Measurements from ENCODE around the gene TCHHL1.
A peak's percentile ranks its signal among the peaks of the same experiment; 100 is the strongest.
"Not testable (repeated sequence)": the region's sequence is repeated elsewhere in the genome, so short reads cannot be mapped to it uniquely, and the experiment has no call there.

Gene TCHHL1

GRCh38 chr1:152086760-152087159 lies 2.1 kb downstream of the TCHHL1 start:
- DNase-seq (ENCODE audit: low read depth, low spot score), result no peak

- DNase-seq (ENCODE audit: low read depth, low spot score), result no peak
These were observed 4.0 kb downstream of the TCHHL1 start for GRCh38 chr1:152084853-152085252.

DNA sequence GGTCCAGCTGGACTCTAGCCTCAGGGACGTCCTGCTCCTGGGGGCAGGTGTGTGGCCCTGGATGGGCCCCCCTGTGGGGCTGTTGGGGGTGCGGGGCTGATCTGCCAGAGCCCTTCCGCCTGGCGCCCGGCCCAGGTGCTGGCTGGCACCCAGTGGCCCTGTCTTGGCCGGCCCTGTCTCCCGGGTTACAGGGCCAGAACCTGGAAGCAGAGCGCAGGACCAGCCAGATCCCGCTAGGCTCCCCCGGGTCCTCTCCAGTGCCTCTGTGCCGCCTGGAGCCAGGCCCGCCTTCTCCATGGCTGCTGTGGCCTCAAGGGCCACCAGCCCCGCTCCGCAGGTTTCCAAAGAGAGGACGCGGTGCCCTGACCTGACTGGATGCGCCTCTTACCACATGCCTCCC lies 7.8 kb downstream of the TCHHL1 start:
- not testable (repeated sequence) for DNase-seq (ENCODE audit: low read depth, low spot score)

DNA sequence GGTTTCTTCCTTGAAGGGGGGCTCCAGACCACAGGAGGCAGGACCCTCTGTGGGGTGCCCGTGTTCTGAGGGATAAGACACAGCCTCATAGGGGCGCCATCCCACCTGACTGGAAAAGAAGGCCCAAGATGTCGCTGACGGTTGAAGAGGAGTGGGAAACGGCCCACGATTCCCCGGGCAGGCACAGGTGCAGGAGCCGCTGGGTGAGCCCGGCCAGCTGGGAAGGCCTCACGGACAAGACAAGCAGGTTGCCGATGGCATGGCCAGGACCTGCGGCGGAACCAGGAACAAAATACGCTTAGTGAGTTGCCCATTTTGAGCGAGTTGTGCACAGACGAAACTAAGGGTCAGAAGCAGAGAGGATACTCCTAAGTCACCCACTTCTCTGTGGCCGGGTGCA lies 8.4 kb downstream of the TCHHL1 start:
- DNase-seq (ENCODE audit: low read depth, low spot score), result not testable (repeated sequence)

DNA sequence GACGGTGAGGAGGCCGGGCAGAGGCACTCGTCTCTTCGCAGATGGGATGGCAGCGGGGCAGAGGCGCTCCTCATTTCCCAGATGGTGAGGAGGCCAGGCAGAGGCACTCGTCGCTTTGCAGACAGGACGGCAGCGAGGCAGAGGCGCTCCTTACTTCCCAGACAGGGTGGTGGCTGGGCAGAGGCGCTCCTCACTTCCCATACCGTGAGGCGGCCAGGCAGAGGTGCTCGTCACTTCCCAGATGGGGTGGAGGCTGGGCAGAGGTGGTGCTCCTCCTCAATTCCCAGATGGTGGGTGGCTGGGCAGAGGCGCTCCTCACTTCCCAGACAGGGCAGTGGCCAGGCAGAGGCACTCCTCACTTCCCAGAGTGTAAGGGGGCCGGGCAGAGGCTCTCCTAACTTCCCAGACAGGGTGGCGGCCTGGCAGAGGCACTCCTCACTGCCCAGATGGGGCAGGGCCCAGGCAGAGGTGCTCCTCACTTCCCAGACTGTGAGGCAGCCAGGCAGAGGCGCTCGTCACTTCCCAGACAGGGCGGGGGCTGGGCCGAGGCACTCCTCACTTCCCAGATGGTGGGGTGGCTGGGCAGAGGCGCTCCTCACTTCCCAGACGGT lies 9.9 kb downstream of the TCHHL1 start:
- no peak for DNase-seq (ENCODE audit: low read depth, low spot score)

GRCh38 chr1:152072311-152072710 lies 16.6 kb downstream of the TCHHL1 start:
- no peak for DNase-seq (ENCODE audit: low read depth, low spot score)

- no peak for DNase-seq (ENCODE audit: low read depth, low spot score)
These were observed 17.7 kb downstream of the TCHHL1 start for GRCh38 chr1:152071123-152071522.

GRCh38 chr1:152067929-152068328 lies 20.9 kb downstream of the TCHHL1 start:
- DNase-seq (ENCODE audit: low read depth, low spot score), result no peak

GRCh38 chr1:152067150-152067549 lies 21.7 kb downstream of the TCHHL1 start:
- no peak for DNase-seq (ENCODE audit: low read depth, low spot score)

DNA sequence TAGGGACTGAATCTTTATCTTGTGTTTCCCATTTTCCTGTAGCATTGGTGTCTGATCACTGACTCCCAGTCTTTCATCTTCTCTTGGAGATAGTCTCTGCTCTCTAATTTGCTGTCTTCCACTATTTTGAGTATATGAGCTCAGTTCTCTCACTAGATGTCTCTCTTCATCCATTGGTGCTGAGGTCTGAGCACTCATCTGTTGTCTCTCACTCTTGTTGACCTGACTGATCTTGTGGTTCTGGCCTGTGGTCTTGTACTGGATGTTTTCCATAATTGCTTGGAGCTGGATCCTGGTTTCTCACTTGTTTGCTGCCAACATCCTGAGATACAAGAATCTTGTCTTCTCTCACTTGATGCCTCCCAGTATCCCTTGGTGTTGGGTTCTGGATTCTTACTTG lies 26.9 kb downstream of the TCHHL1 start:
- no peak for DNase-seq (ENCODE audit: low read depth, low spot score)

DNA sequence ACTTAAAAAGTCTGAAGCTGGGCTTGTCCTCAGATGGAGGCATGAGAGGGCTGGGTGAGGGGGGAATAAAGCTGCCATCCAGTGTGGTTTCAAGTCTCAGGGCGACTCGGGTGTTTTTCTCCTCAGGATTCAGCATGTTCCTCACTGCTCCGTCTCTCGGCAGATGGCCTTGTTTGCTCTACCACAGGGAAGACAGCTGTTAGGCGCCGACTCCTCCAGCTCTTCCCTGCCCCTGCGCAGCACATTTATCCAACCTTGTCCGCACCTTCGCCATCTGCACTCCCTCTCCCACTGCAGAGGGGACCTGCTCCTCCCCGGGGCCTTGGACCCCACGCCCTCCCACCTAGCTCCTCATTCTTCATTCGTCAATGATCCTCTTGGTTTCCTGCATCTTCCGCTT lies 35.5 kb downstream of the TCHHL1 start:
- DNase-seq (ENCODE audit: low read depth, low spot score), result no peak

DNA sequence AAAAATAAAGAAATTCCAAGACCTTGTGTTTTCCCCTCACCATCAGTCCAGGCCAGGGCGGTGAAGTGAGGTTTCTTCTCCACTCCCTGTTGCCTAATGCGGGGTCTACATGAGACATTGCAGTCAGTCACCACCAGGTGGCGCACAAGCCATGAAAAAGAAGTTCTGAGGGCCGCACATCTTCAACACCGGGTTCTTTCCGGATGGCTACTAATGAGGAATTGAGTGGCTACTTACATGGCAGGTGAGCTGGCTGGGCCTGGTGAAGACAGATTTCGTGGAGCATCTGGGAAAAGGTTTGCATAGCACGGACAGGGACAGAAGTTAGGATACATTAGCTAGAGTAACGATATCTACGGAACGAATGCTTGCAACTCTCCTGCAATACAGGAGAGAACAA lies 36.3 kb downstream of the TCHHL1 start:
- DNase-seq (ENCODE audit: low read depth, low spot score), result no peak

- no peak for DNase-seq (ENCODE audit: low read depth, low spot score)
These were observed 37.8 kb downstream of the TCHHL1 start for GRCh38 chr1:152050886-152051675.

- DNase-seq (ENCODE audit: low read depth, low spot score), result no peak
These were observed 39.4 kb downstream of the TCHHL1 start for GRCh38 chr1:152049291-152050083.

DNA sequence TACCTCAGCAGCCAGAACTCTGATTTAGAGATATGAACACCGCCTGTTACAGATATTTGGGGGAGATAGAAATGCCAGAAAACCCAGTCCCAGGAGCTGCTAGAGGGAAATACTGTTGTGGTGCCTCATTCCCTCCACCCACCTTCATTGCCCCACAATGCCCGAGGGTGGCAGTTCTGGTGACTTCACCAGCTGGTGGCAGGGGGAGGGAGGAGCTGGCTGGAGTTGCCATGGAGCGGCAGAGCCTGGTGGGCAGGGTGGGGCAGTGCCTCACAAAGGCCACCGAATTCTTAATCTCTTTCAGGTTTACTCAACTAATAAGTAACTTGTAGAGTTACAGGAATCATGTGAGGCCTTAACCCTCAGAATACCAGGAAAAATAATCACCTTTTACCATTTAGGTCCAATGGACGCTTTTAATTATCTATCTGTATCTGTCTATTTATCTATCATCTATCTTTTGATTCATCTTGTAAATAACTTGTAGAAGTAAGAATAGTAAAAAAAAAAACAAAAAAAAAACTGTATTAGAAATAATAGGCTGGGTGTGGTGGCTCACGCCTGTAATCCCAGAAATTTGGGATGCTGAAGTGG lies 40.4 kb downstream of the TCHHL1 start:
- no peak for DNase-seq (ENCODE audit: low read depth, low spot score)

GRCh38 chr1:152047730-152048415 lies 41.0 kb downstream of the TCHHL1 start:
- peak; percentile 92 for DNase-seq (ENCODE audit: low read depth, low spot score)

GRCh38 chr1:152047413-152047729 lies 41.5 kb downstream of the TCHHL1 start:
- no peak for DNase-seq (ENCODE audit: low read depth, low spot score)

DNA sequence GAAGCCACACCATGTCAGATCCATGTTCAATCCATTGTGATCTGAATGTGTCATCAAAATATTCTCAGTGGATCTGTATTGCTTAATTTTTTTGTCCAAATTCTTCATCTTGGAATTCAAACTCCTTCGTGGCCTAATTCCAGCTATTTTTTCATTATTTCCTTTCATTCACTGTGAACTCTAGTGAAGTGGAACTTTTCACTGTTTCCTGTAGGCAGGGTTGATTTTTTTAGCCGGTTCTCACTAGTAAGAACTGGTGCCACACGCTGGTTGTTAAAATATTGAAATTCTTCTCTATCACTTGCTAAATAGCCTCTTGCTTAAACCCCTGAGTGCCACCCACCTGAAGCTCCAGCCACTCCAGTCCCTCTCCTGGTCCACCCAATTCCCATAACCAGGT lies 44.5 kb downstream of the TCHHL1 start:
- no peak for DNase-seq (ENCODE audit: low read depth, low spot score)

DNA sequence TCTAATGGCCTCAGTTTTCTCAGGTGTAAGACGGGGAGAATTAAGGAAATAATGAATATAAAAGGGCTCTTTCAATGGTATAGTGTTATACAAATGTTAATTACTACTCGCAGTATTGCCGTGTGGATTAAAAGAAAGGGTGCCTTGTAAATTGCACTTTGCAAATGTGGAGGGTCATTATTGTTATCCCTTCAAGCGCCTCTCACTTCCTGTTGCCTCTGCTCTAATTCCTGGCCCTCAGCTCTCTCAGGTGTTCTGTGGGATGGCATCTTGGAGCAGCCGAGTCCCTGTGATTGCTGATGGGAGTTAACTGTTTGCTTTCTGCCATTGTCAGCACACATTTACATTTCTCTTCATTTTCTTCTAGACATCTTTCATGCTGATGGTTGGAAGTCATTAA lies 45.0 kb downstream of the TCHHL1 start:
- no peak for DNase-seq (ENCODE audit: low read depth, low spot score)

DNA sequence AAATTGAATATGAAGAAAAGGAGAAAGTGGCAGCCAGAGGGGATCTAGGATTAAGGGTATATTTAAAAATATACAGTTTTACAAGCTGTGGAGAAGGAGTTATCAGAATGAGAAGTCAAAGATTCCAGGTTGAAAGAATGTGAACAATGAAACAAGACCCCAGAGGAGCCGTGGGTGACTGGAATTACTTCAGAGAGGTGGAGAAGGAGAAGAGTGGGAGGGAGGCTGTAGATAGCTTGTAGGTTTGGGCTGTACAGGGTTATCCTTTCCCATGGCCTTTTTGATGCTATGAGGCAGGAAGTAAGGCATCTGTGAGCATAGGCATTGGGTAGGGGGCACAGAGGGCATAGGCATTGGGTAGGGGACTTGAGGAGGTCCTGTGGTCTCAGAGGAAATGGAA lies 46.8 kb downstream of the TCHHL1 start:
- no peak for DNase-seq (ENCODE audit: low read depth, low spot score)

DNA sequence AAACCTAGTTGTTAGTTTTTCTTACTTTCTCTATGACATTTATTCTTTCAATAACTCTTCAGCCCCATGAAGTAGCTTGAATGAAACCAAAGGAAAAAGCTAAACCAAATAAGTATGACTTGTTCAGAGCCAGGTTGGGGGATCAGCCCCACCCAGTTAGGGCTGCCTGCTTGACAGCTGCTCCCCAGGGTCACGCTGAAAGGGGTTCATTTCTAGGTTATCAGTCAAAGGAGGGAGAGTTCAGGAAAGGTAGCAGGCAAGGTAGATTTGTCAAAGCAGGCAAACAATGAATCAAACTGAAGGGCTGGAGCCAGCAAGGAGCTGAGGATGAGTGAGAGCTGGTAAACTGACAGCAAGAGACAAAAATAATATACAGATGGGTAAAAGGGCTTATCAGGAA lies 49.0 kb downstream of the TCHHL1 start:
- DNase-seq (ENCODE audit: low read depth, low spot score), result no peak

DNA sequence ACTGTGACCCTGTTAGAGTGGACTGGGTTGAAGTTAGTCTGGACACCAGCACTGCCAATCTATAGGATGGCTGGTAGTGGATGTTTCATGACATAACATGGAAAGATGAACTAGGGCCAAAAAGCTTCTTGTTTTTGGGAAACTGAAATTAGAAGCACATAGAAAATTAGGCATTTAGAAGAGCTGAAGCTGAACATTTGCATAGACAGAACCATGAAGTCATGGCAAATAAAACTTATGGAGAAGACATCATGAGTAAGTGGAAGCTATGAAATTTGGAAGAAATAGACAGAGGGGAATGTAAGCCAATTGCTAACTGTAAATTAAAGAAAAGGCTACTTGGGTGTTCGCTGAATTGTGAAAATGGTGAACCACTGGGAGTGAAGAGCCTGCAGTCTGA lies 49.4 kb downstream of the TCHHL1 start:
- DNase-seq (ENCODE audit: low read depth, low spot score), result no peak
